DMS153 treated with DMSO at 0.1 percent for 48 hours (cell line): ENCODE measurements around the gene GRB10.

Experiments used
- DNase-seq: peaks from one replicate; lab custom pipeline; 2025; ENCODE audit not compliant: unreplicated experiment; lab: John Stamatoyannopoulos, UW

Gene GRB10

DNA sequence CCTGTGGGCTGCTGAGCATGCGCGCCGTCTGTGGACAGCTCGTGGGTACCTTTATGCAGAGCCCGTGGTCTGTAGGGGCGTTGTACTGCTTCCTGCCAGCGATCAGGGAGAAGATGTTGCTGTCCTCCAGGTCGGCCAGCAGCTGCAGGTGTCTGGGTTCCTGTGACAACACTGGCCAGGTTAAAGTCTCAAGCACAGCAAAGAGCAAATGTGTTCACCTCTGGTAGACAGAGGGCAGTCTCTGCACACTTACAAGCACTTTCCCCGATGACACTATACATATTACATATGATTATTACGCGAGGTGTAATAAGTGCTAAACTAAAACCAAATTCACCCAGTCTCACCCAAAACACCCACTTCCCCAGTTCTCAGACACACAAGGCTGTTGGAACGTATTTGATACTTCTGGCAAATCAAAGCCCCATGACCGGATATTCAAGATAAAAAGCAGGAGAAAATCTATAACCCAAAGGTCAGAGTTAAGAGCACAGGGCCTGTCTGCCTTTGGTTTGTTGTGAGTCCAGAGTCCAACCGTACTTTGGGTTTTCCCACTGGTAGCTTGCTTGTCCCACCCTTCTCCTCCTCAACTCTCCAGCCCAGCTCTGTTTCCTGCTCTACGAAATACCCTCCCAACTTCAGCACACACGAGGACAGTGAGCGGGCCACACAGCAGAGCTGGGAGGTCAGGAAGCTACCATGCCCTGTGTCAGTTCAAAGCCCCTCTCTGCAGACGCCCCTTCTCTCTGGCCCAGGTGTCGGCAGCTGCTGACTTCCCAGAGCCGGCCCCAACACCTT, 167.8 kb downstream of the GRB10 start:
- DNase-seq, result peak; percentile 29

DNA sequence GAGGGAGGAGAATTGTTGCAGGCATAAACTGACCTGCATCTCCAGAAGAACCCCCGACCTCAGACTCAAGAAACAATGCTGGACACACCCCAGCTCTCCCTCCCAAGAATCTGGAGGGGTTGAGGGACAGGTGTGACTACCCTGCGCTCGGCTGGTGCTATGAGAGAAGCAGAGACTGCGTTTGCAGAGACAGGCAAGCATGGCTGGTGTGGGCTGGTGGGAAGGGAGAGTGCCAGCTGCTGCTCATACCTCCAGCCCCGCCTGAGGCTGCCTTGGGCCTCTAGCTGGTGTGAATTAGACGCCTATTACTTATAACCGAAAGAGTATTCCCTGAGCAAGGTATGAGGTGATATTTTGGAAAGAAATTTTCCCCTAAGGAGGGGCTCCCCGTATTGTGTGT, 169.2 kb downstream of the GRB10 start:
- no peak for DNase-seq

DNA sequence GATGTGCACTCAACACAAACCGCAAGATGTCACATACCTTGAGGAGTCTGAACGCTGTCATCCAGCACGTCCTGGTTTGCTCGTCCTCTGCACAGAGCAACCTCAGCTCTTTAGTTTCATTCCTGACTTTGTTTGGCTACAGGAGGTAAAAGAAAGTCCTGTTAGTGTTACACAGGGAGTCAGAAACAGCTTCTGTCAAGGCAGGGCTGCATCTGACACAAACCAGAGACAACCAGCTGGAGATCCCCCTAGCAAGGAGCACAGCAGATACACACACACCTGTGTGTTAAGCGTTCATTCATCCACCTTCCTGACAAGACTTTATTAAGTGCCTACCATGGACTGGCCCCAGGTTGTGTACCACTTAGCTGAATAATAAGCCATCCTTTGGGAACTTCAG, 170.0 kb downstream of the GRB10 start:
- no peak for DNase-seq

DNA sequence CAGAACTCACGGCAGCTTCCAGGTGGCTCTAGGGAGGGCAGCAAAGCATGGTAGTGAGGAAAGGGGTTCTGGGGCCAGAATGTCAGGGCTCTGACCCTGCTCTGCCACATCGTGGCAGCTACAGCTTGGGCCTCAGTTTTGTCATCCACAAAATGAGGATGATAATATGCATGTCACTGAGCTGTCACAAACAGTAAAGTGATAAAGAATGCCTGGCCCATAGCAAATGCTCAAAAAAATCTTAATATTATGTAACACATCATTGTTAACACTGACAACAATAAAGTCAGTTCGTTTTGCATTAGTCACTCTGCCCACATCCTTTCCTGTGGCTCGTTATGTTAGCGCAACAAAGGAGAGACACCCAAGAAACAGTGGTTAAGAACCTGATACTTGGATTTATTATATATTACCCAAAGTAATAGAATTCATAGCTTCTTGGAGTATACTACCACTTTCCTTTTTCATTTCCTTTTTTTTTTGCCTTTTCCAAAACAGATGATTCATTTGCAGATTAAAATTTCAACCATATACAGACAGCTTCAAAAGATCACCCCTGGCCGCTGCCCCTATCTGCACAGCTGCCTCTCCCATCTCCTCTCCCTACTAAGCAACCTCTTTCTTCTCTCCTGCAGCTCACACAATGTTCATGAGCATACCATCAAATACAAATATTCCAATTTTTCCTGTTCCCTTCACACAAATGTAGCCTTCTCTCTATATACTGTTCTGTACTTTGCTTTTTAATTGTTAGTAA, 172.0 kb downstream of the GRB10 start:
- no peak for DNase-seq

DNA sequence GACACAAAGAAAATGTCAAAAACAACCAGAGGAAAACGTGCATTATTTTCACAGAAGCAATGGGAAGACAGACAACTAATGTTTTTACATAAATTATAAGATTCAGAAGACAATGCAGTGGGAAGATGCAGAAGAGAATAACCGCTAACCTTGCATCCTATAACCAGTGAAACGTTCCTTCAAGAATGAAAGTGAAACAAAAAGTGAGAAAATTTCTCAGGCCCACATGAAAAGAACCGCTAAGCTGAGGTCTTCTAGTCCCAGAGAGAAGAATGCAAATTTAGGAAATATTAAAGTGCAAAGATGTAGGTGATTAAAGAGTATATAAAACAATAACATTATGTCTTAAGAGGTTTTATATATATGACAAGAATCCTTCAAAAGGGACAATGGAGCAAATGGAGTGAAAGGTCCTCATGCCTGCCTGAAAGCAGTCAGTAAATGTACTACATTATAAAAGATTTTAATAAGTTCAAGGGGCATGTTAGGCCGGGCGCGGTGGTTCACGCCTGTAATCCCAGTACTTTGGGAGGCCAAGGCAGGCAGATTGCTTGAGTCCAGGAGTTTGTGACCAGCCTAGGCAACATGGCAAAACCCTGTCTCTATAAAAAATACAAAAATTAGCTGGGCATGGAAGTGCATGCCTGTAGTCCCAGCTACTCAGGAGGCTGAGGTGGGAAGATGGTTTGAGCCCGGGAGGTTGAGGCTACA, 174.3 kb downstream of the GRB10 start:
- DNase-seq, result no peak

DNA sequence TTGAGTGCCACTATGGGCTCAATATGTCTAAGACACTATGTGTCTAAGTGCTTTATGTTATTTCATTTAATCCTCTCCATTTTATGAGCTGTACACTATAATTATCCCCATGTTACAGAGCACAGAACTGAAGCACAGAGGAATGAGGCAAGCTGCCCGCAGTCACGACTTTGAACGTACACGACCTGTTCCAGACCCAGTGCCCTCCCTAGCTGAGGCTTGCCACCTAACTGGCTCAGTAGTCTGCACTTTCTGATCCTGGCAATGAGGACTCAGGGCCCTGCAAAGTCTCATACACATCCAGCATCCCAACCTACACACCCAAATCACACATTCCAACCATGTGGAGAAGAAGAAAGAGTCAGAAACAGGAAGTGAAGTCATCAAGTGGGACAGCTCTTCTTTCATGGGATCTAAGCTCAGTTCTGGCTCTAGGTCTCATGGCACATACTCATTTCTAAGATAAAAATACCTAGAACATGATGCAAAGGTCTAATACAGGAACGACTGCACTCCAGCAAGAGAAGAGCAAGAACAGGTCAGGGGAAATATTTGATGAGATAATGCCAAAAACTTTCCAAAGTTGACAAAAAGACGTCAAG, 175.1 kb downstream of the GRB10 start:
- no peak for DNase-seq

DNA sequence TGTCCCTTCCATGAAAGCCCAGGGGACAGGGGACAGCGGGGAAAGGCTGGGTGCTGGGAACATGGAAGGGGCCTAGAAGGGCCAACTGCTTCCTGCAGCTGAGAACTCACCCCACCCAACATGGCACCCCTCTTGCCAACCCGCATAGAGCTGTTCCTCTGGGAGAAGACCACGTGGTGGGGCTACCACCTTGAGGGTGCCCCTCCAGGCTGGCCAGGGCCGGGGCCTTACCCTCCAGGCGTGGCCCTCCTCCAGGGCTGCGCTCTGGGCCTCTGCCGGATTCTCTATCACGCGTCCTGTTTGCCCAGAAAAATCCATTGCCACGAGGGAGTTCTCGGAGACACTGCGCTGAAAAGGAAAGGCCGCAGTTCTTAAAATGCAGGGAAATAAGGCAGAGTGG, 177.6 kb downstream of the GRB10 start:
- DNase-seq, result no peak

DNA sequence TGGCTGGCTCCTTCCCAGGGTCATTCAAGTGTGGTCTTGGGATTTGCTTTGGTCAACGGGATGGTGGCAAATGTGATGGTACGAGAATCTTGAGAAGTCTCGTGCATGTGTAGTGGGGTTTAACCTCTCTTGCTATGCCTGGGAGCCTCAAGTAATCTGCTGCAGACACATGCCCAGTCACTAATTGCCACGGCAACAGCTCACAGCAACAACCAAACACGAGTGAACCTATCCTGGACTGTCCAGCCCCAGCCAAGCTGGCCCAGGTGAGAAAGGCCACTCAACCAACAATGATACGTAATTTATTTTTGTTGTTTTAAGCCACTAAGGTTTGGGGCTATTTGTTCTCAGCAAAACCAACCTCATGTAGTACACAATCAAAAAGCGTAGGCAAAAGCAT, 179.4 kb downstream of the GRB10 start:
- no peak for DNase-seq

DNA sequence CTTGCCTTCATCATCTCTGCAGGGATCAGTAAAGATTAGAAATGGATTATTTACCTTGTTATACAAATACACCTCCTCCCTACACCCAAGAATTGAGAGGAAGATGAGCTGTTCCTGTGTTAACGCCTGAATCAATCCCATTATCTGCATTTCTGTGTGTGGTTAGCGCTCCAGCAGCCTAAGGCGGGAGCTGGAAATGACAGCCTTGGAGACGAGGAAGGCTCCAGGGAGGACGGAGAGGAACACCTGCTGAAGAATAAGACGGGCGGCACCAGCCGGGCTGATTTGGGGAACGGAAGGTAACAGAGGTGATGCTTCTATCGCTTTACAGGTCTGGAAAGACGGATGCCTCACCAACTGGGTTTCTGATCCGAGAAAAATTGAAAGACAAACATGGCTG, 183.3 kb downstream of the GRB10 start:
- peak; percentile 59 for DNase-seq

DNA sequence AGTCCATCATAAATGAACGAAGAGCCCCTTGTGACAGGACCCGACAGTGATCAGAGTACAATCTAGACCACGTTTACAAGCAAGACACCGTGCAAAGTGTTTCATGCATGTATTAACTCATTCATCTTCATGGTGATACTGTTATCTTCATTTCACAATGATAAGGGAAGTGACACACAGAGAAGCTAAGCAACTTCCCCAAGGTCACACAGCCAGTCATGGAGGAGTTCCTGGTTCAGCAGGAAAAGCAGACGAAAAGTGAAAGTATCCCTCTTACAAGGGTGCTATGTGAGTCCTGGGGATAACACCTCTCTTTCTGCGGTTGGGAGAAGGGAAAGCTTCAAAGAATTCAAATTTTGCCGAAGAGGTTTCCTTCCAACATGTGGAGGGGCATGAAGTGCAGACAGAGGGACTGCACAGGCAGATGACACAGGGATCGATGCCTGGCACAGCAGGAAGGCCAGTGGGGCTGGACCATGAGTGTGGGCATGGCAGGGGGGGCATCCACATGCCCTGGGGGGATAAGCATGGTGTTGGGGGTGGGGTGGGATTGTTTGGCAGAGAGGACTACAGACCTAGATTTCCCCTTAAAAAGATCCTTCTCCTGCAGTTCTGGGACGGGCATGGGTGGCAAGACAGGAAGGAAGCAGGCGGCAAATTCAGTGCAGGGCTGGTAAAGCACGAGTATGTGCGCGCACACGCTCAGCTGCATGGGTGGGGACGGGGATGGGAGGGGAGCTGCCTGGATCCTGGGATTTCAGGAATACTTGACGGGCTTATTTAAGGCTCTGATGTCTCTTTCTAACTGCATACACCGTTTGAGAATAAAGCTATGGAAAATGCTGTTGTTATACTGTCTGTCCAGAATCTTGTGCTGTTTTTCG, 184.0 kb downstream of the GRB10 start:
- DNase-seq, result peak; percentile 40

DNA sequence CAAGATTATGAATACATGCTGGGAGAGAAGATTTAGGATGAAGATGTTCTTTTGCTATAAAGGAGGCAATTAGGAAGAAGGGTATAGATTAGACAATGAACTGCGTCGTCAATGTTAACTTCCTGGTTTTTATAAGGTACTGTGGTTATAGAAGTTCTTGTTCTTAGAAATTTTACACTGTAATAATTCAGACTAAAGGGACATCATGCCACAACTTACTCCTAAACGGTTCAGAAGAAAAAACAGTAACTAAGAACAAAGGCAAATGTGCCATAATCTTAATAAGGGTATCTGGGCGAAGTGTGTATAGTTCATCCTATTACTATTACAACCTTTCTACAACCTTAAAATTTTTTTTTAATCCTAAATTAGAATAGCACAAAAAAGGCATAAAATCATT, 186.2 kb downstream of the GRB10 start:
- DNase-seq, result no peak

DNA sequence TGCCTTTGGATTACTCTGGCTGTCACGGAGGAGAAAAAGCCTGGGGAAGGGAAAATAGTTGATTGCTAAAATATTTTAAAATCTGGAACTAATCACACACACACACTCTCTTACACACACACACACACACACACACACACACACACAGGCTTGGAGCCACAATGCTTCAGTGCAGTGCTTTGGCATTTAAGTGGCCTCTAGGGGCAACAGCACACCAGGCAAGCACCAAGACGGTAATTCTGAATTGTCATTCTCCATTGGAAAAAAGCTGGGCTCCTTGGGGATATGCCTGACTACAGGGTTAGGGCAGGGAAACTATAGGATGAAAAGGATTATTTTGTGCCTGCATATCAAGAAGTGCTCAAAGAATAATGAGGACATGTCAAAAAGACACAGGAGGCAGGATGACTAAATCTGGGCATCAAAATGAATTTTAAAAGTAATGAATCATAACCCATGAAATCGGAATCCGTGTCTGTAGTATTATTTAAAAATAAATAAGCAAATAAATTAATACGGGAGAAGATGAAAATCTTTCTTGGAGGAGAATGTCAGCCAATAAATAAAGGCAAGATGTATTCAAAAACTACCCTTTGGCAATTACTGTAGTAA, 187.1 kb downstream of the GRB10 start:
- DNase-seq, result no peak

DNA sequence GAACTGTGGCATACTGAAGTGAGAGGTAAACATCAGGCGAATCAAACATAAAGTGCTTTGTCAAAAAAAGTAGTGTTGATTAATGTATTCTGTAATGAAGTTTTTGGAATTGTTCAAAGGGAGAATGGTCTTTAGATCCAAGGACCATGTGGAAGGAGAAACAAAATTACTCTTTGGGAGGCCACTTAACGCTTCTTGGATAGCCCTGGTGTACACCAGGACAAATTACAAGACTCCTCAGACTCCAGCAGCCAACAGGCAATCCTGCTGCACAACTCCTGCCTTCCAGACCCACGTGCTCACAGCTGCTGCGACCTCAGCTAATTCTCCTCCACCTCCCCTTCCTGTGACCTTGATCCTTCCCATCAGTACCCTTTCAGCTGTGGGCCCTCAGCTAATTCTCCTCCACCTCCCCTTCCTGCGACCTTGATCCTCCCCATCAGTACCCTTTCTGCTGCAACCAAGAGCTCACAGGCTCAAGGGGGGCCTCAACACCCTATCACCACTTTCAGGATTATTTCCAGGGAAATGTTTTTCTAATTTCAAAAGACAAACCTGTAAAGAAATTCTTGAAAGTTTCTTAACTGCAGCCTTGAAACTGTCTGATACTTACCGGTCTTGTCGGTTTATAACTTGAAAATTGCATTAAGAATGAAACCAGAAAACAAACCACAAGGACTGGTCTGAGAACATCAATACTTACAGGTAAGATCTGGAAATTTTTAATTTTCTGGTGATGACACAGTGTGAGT, 187.8 kb downstream of the GRB10 start:
- no peak for DNase-seq

DNA sequence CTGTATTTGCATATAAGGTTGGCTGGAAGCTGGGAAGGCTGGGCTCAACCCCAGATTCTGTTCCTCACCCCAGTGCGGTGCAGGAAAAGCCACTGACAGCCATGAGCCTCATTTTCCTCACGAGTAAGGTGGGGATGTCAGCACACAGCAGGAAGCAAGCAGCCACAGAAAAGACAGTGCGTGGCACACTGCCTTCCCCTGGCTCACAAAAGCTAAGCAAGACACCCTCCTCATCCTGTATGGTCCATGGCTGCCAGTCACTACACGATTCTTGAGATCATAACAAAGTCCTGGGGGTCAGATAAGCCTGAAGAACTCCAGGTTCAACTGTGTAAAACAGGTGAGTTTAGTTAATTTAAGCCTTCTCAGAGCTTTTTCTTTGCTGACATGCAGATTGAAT, 188.6 kb downstream of the GRB10 start:
- DNase-seq, result no peak

DNA sequence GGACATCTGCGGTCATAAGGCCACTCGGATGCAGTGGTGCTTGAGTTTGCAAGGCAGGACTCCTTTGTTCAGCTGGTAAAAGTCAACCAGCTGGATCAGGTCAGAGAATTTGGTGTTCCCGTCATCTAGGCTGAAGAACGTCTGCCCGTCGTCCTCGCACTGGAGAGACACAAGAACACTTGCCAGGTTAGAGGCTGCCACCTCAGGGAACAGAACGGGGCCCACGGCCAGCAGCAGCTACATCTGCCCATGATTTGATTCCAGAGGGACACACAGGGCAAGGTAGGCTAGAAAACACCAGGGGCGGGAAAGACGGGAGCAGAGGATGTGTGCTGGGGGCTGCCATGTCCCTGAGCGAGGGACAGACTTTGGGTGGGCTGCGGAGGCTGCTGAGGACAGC, 189.8 kb downstream of the GRB10 start:
- no peak for DNase-seq

DNA sequence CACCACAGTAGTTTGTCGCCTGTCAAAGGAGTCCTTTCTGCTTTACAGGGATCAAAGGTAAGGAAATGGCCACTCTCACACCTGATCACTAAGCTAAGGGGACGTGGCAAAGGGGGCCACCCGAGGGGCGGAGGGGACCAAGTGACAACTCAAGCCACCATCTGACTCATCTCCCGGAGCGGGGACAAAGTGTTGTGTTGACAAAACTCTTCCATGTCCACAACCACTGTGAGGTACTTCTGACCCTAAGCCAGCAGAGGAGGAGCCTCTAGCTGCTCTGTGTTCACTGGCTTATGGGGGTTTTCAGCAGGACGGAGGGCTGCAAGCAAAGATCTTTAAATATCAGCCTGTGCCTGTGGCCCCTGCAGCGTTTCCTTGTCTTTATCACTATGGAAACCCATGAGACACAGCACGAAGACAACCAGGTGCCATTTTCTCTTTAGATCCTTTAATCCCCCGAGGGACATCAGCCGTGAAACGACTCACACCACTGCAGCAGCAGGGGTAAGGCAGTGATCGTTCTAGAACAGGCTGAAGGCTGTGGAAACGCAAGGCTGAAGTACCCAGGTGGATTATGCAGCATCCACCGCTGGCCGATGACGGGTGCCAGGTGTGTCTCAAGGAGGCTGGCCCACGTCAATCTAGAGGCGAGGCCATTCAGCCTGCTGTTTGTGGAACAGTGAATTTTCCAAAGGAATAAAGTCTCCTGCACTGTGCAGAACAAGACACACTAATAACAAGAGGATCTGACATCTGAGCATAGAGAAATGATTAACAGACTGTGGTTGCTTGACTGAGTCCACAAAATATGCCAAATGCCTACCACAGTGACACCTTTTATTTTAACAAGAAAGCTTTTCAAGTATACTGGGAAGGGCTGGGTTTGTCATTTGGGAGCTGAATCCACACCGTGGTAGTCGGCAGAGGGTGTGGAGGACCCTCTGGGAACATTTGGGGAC, 190.9 kb downstream of the GRB10 start:
- DNase-seq, result peak; percentile 22

DNA sequence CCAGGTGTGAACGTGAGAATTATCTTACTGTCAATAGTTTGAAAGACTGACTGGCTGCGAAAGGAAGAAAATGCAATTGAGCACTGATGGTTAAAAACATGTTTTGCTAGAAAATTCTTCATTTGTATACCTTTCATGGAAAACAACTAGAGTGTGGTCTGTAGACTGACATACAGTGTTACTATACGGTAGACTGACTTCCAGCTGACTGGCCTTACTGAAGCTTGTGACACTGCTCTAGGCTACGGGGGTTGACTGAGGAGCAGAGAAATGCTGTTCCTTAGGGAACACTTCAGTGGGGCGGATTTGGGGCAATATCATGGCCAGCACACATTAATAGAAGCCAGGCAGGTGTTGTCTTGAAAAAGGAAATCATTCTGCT, 191.6 kb downstream of the GRB10 start:
- no peak for DNase-seq

DNA sequence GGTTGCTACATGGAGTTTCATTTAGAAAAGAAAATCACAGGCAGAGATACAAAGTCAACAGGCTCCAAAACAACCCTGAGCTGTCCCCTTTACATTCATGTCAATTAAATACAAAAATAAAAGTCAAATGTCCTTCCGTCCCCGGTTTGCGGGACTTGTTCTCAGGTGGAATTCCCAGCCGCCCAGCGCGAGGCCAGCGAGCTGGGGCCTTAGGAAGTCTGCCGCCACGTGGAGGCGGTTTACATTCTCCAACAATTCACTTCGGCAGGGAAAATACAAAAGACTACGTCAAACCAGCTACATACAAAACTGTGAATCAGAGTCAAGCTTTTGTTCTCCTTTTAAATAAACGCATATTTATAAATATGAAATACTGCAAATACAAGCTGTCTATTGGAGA, 192.2 kb downstream of the GRB10 start:
- no peak for DNase-seq
